ENCODE data around the gene WNT10A.

The WNT10A gene

DNA sequence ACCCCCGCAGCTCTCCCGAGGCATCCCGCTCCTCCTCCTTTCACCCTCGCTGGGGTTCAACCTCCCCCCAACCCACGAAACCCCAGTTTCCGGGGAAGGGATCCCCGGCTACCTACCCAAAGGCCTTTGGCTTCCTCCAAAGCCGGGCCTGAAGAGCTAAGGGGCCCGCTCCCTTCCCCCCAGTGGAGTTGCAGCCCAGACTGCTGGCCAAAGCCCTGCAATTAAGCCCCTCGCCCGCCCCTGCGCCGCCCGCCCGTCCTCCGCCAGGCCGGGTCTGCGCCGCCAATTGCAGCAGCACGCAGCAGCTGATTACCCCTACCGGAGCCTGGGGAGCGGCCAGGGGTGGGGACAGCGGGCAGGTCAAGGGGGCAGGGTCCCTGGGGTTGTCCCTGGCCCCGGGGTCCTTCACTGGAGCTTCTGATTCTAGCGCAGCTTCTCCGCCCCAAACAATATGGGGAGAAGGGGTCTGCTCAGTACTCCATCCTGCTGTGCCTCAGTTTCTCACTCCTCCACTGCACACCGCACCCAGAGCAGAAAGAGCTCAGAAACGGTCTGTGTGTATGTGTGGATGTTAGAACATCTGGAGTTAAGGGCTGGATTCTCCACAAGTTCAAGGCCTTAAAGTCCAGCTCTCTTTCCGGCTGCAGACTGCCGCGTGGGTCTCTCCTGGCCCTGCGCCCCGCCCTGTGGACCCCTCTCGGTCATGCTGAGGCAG is 16.9 kb downstream of the WNT10A start:
- Histone ChIP-seq H3K36me3 (ENCODE audit: insufficient read depth, low read depth, low read length) (no peaks in the 10 kb centered on the region), H3K9ac (ENCODE audit: low read depth, low read length) (no peak overlapping the region)

DNA sequence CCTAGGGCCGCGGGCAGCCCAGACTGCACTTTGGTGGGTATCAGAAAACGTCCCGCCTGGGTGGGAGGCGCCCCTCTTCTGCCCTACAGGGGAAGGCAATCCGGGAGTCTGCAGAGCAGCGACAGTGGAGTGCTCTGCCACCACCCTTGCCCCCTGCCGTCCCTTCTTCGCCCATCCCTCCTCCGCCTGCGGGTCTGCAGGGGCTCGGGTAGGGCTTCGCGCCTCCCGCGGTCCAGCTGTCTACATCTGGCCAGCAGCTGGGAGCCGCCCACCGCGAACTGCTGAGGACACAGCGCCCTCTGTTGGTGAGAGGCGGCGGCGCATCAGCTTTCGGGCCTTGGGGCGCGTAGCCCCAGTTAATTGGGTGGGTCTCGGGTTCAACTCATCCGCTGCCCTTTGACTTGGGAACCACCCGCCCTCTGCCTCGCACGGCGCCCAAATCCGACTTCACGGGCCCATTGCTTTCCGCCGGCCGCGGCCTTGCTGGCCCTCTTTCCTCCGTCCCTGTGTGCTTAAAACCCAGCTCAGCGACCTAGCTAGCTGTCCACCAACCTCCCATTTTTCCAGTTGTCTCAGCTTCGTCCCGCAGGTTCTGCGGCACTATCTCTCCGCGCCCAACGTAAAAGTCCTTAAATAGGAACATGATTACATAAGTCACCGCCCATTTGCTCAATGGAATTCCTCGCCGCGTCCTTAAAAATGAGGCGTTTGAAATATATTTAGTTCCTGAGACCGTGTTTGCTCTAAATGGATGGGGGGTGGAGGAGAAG is 17.6 kb downstream of the WNT10A start:
- 0 out of 2 replicates have a peak, but pooled peaks cover 9% of the 10 kb centered on the region for H3K9me3 ChIP-seq (ENCODE audit: insufficient read depth, low read depth, low read length)
- no peak overlapping the region for H3K9ac ChIP-seq (ENCODE audit: low read depth, low read length)
- H3K4me1 ChIP-seq (ENCODE audit: insufficient read depth, low read length), result peaks cover 6% of the 10 kb centered on the region
- no peak overlapping the region for H3K27ac ChIP-seq (ENCODE audit: low read length)
- peaks cover 96% of the 10 kb centered on the region for H3K27me3 ChIP-seq (ENCODE audit: insufficient read depth, low read length)
- peak overlapping the region; percentile 33; the same call in 1 of the 2 replicates for H3K4me3 ChIP-seq (ENCODE audit: low read length)
- no peaks in the 10 kb centered on the region for H3K36me3 ChIP-seq (ENCODE audit: insufficient read depth, low read depth, low read length)

More for the DNA sequence above, 16.9 kb downstream of the WNT10A start:
- Histone ChIP-seq H3K4me3 (ENCODE audit: low read length) (peak overlapping the region; percentile 35; the same call in 1 of the 2 replicates), H3K9me3 (ENCODE audit: insufficient read depth, low read depth, low read length) (peaks cover 9% of the 10 kb centered on the region; the same call in 1 of the 2 replicates), H3K4me1 (ENCODE audit: insufficient read depth, low read length) (peaks cover 9% of the 10 kb centered on the region), H3K27me3 (ENCODE audit: insufficient read depth, low read length) (peaks cover 100% of the 10 kb centered on the region), H3K27ac (ENCODE audit: low read length) (no peak overlapping the region)

DNA sequence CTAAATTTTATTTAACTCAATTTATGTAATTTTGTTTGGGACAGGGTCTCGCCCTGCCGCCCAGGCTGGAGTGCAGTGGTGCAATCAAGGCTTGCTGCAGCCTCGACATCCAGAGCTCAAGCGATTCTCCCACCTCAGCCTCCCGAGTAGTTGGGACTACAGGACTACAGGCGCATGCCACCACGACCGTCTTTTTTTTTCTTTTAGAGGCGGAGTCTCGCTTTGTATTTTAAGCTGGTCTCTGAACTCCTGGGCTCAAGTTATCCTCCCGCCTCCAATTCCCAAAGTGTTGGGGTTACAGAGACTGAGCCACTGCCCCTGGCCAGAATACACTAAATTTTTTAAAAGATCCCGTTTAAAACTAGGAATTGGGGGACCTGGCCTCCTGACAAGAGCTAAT is 18.5 kb downstream of the WNT10A start:
- Histone ChIP-seq H3K9me3 (ENCODE audit: insufficient read depth, low read depth, low read length) (0 out of 2 replicates have a peak, but pooled peaks cover under 1% of the 10 kb centered on the region), H3K27me3 (ENCODE audit: insufficient read depth, low read length) (peaks cover 94% of the 10 kb centered on the region), H3K4me1 (ENCODE audit: insufficient read depth, low read length) (peaks cover 6% of the 10 kb centered on the region), H3K9ac (ENCODE audit: low read depth, low read length) (no peak overlapping the region), H3K36me3 (ENCODE audit: insufficient read depth, low read depth, low read length) (no peaks in the 10 kb centered on the region), H3K27ac (ENCODE audit: low read length) (no peak overlapping the region), H3K4me3 (ENCODE audit: low read length) (no peak overlapping the region)

DNA sequence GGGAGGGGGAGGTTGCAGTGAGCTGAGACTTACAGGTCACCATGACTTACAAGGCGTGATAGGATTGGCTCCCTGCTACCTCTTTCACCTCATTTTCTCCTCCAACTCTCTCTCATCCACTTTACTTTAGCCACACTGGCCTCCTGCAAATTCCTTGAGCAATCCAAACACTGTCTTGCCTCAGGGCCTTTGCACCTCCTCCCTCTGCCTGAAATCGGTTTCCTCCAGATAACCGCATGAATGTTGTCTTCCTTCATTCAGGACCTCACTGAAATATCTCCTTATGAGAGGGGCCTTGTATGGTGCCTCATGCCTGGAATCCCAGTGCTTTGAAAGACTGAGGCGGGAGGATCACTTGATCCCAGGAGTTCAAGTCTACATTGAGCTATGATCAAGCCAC is 21.8 kb downstream of the WNT10A start:
- Histone ChIP-seq H3K27me3 (ENCODE audit: insufficient read depth, low read length) (peaks cover 94% of the 10 kb centered on the region), H3K4me1 (ENCODE audit: insufficient read depth, low read length) (no peaks in the 10 kb centered on the region), H3K4me3 (ENCODE audit: low read length) (no peak overlapping the region), H3K9ac (ENCODE audit: low read depth, low read length) (no peak overlapping the region), H3K9me3 (ENCODE audit: insufficient read depth, low read depth, low read length) (no peaks in the 10 kb centered on the region), H3K27ac (ENCODE audit: low read length) (no peak overlapping the region), H3K36me3 (ENCODE audit: insufficient read depth, low read depth, low read length) (no peaks in the 10 kb centered on the region)

DNA sequence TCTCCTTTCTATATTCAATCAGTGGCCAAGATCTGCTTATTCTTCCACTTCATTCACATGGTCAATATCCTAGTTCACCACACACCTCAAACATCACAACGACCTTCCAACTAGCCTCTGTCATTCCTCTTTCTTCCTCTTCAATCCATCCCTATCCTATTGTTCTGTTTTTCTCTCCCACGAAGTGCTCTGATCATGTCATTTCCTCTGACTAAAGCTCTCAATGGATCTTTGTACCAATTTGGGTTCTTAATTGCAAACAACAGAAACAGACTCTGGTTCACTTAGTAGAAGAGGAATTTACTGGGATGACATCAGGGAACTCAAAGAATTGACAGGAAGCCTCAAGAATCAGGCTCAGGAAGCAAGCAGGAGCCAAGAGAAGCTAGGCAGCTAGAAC is 23.5 kb downstream of the WNT10A start:
- Histone ChIP-seq H3K9ac (ENCODE audit: low read depth, low read length) (no peak overlapping the region), H3K27me3 (ENCODE audit: insufficient read depth, low read length) (peaks cover 90% of the 10 kb centered on the region), H3K9me3 (ENCODE audit: insufficient read depth, low read depth, low read length) (no peaks in the 10 kb centered on the region), H3K4me1 (ENCODE audit: insufficient read depth, low read length) (no peaks in the 10 kb centered on the region), H3K27ac (ENCODE audit: low read length) (no peak overlapping the region), H3K36me3 (ENCODE audit: insufficient read depth, low read depth, low read length) (no peaks in the 10 kb centered on the region), H3K4me3 (ENCODE audit: low read length) (no peak overlapping the region)

DNA sequence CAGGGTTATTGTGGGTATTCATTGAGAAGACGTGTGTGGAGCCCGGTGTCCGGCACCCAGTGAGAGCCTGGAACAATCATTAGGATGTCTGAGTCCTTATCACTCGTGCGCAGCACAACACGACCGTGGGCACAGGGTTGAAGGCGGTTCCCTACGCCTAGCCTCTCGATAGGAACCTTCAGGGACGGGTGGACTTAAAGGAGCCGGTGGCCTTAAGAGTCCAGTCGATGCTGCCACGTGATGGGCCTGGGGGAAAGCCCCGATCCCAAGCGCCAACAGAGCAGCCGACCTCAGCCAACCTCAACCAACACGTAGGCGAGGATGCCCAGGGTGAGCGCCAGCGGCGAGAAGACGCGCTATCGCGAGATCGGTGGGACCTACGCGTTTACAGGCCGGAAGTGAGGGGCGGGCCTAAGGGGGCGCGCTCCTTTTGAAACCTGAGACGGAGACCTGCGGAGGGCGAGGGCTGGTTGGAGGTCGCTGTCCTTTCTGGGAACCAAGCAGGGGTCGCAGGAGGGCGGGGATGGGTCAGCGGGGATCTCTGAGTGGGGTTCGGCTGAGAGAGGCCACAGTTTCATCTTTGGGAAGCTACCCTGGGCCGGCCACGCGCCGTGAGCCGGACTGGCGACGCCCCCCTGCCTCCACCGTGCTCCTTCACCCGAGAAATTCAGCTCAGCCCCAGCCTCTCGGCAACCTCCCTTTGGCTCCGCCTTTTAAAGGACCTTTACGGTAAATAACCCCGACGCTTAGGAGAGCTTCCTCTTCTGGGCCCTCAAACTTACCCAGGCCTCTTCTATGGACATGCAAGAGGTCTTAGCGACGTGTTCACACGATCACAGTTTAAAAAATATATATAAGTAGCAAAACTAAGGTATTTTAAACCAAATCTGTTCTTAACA is 28.3 kb downstream of the WNT10A start:
- Histone ChIP-seq H3K27me3 (ENCODE audit: insufficient read depth, low read length) (peaks cover 49% of the 10 kb centered on the region), H3K4me3 (ENCODE audit: low read length) (peak overlapping the region; percentile 88), H3K36me3 (ENCODE audit: insufficient read depth, low read depth, low read length) (no peaks in the 10 kb centered on the region), H3K9ac (ENCODE audit: low read depth, low read length) (peak overlapping the region; percentile 86), H3K27ac (ENCODE audit: low read length) (no peak overlapping the region), H3K4me1 (ENCODE audit: insufficient read depth, low read length) (peaks cover 6% of the 10 kb centered on the region; the same call in 1 of the 2 replicates), H3K9me3 (ENCODE audit: insufficient read depth, low read depth, low read length) (no peaks in the 10 kb centered on the region)

DNA sequence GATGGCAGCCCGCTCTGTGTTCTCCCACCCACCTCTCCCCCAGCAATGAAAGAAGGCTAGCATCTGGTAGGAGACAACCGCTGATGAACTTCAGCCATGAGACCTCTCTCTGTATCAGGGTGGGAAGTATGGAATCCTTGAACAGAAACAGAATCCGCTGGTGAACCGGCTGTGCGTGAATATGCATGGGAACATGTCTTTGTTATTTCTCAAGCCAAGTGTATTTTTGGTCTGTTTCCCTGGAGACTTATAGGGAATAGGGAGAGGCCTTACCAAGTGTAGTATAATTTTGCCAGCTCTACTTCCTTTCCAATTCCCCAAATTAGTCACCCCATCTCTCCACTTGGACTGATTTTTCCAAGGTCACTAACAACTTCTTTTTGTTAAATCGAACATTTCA is 30.1 kb downstream of the WNT10A start:
- no peaks in the 10 kb centered on the region for H3K36me3 ChIP-seq (ENCODE audit: insufficient read depth, low read depth, low read length)
- H3K4me3 ChIP-seq (ENCODE audit: low read length), result no peak overlapping the region
- no peak overlapping the region for H3K27ac ChIP-seq (ENCODE audit: low read length)
- H3K9me3 ChIP-seq (ENCODE audit: insufficient read depth, low read depth, low read length), result no peaks in the 10 kb centered on the region
- H3K4me1 ChIP-seq (ENCODE audit: insufficient read depth, low read length), result peaks cover 6% of the 10 kb centered on the region; the same call in 1 of the 2 replicates
- no peak overlapping the region for H3K9ac ChIP-seq (ENCODE audit: low read depth, low read length)
- H3K27me3 ChIP-seq (ENCODE audit: insufficient read depth, low read length), result peaks cover 31% of the 10 kb centered on the region

DNA sequence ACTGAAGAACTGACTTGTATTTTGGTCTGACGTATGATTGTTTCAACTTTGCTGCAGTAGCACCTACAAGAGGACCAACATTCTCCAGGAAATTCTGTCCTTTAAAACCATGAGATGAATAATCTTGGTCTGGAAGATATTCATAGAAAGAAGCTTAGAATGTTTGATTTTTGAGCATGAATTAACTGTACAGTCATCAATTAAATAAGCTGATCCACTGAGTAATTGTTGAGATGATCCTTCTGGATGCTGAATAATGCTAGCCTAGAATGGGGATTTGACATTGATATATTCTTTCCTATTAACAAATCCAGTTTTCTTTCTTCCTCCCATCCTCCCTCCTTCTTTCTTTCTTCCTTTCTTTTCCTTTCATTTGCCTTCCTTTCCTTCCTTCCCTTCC is 39.9 kb downstream of the WNT10A start:
- Histone ChIP-seq H3K4me3 (ENCODE audit: low read length) (no peak overlapping the region), H3K36me3 (ENCODE audit: insufficient read depth, low read depth, low read length) (no peaks in the 10 kb centered on the region), H3K9me3 (ENCODE audit: insufficient read depth, low read depth, low read length) (peaks cover 10% of the 10 kb centered on the region; the same call in 1 of the 2 replicates), H3K9ac (ENCODE audit: low read depth, low read length) (no peak overlapping the region), H3K27me3 (ENCODE audit: insufficient read depth, low read length) (no peaks in the 10 kb centered on the region), H3K27ac (ENCODE audit: low read length) (no peak overlapping the region), H3K4me1 (ENCODE audit: insufficient read depth, low read length) (no peaks in the 10 kb centered on the region)

DNA sequence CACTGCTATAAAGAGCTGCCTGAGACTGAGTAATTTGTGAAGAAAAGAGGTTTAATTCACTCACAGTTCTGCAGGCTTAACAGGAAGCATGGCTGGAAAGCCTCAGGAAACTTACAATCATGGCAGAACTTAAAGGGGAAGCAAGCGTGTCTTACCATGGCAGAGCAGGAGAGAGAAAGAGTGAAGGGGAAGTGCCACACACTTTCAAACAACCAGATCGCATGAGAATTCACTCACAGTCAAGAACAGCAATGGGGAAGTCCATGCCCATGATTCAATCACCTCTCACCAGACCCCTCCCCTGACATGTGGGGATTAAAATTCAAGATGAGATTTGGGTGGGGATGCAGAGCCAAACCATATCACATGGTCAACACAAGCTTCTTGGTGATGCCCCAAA is 44.1 kb downstream of the WNT10A start:
- Histone ChIP-seq H3K9ac (ENCODE audit: low read depth, low read length) (no peak overlapping the region), H3K9me3 (ENCODE audit: insufficient read depth, low read depth, low read length) (peaks cover 10% of the 10 kb centered on the region), H3K27ac (ENCODE audit: low read length) (no peak overlapping the region), H3K4me3 (ENCODE audit: low read length) (no peak overlapping the region), H3K36me3 (ENCODE audit: insufficient read depth, low read depth, low read length) (no peaks in the 10 kb centered on the region), H3K27me3 (ENCODE audit: insufficient read depth, low read length) (no peaks in the 10 kb centered on the region), H3K4me1 (ENCODE audit: insufficient read depth, low read length) (no peaks in the 10 kb centered on the region)

DNA sequence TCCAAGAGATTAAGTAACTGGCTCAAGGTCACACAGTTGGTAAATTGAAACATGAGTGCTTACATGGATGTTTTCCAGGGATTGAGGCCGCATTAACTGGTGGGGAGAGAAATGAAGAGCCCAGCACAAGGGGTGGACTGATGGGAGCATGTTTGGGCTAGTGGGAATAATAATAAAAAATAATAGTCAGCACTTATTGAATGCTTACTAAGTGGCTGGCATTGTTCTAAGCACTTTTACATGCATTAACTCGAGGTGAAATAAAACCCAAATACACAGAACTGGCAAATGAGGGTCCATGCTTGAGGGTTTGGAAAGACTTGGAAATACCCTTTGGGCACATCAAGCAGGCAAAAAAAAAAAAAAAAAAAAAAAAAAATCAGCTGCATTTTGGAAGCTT is 44.8 kb downstream of the WNT10A start:
- Histone ChIP-seq H3K9me3 (ENCODE audit: insufficient read depth, low read depth, low read length) (peaks cover 16% of the 10 kb centered on the region), H3K4me3 (ENCODE audit: low read length) (no peak overlapping the region), H3K4me1 (ENCODE audit: insufficient read depth, low read length) (no peaks in the 10 kb centered on the region), H3K27ac (ENCODE audit: low read length) (no peak overlapping the region), H3K36me3 (ENCODE audit: insufficient read depth, low read depth, low read length) (no peaks in the 10 kb centered on the region), H3K27me3 (ENCODE audit: insufficient read depth, low read length) (no peaks in the 10 kb centered on the region), H3K9ac (ENCODE audit: low read depth, low read length) (no peak overlapping the region)

DNA sequence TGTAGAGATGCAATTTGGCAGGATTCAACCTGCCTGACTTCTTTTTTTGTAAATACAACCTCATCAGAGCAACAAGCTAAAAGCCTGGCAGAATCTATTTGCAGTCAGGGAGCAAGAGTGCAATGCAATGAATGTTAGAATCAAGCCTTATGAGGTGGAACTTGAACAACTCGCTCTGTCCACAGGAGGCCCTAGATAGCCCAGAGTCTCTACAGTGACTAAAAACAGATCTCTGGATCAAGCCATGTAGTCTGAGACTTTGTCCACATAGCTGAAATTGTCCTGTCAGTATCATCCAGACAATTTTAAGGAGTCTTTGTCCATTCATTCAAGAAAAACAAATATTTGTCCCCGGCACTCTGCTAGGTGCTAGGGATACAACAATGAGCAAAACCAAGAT is 46.8 kb downstream of the WNT10A start:
- H3K27ac ChIP-seq (ENCODE audit: low read length), result no peak overlapping the region
- H3K9me3 ChIP-seq (ENCODE audit: insufficient read depth, low read depth, low read length), result peaks cover 18% of the 10 kb centered on the region
- H3K9ac ChIP-seq (ENCODE audit: low read depth, low read length), result no peak overlapping the region
- H3K4me3 ChIP-seq (ENCODE audit: low read length), result no peak overlapping the region
- H3K27me3 ChIP-seq (ENCODE audit: insufficient read depth, low read length), result no peaks in the 10 kb centered on the region
- no peaks in the 10 kb centered on the region for H3K4me1 ChIP-seq (ENCODE audit: insufficient read depth, low read length)
- no peaks in the 10 kb centered on the region for H3K36me3 ChIP-seq (ENCODE audit: insufficient read depth, low read depth, low read length)

Data from iPS-20b (cell line).